IPS DF 4.7 (cell line): ENCODE data around the gene TRIM40.
"Not testable (repeated sequence)": the region's sequence is repeated elsewhere in the genome, so short reads cannot be mapped to it uniquely, and the experiment has no call there.

Source experiments
- DNase-seq: peaks from one replicate; pipeline ENCODE4 v3.0.0-alpha.2; 2013; ENCODE audit warnings: low spot score; ENCODE audit errors: extremely low read depth

The TRIM40 gene

GRCh38 chr6:30113003-30113759 lies 22.8 kb upstream of the TRIM40 start, which contains the start of gene TRIM31:
TRIM31 (minus strand) TSS chr6:30113090; CDS start chr6:30112805, 285 bp downstream.
- no peak for DNase-seq

GRCh38 chr6:30113841-30114240 lies 22.1 kb upstream of the TRIM40 start:
- no peak for DNase-seq

DNA sequence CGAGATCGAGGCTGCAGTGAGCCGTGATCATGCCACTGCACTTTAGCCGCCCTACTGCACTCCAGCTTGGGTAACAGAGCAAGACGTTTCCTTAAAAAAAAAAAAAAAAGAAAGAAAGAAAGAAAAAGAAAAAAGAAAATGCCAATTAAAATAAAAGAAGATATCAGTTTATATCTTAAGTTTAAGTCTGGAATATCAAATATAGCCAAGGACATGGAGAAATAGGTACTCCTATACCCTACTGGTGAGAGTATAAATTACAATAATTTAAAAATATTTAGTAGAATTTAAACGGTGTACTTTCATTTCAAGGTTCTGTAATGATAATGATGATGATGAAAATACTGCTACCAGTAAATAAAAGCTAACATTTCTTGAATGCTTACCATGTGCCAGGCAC lies 19.2 kb upstream of the TRIM40 start:
- DNase-seq: no peak

DNA sequence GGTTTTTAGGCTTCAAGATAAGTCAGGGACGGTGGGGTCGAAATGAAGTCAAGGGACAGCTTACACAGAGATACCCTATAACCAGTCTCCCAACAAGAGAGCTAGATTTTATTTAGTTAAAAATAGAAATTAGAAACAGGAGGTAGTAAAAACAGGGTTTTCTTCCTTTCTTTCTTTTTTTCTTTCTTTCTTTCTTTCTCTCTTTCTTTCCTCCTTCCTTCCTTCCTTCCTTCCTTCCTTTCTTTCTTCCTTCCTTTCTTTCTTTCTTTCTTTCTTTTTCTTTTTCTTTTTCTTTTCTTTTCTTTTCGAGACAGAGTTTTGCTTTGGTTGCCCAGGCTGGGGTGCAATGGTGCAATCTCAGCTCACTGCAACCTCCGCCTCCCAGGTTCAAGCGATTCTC lies 17.2 kb upstream of the TRIM40 start:
- DNase-seq: not testable (repeated sequence)

DNA sequence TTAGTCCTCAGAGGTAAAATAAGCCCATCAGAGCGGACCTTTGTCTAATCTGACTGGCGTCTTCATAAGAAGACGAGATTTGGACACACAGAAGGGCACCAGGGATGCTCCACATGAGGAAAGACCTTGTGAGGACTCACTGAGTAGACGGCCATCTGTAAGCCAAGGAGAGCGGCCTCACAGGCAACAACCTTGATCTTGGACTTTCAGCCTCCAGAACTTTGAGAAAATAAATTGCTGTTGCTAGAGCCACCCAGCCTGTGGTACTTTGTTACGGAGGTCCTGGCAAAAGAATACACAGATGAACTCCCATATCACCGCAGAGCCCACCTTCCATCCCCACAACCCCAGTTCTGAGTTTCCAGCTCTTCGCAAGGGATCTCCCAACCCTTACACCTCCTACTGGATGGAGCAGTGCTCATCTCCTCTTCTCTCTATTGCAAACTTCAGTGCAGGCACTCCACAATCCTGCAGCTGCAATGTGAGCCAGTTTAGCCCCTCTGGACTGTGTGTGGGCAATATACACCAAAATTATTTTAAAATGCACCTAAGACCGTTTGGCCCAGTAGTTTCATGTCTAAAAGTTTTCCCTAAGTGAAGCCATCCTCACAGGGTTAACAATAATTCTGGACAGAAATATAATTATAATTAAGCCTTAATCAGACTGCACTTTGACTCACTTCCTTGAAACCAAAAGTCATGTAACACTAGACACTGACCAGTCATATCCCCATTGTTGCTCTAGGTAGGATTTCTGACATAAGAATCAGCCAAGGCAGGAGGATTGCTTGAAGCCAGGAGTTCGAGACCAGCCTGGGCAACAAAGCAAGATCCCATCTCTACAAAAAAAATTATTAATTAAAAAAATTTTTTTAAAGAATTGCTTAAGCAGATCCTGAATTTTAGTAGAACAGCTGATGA lies 14.2 kb upstream of the TRIM40 start:
- no peak for DNase-seq

DNA sequence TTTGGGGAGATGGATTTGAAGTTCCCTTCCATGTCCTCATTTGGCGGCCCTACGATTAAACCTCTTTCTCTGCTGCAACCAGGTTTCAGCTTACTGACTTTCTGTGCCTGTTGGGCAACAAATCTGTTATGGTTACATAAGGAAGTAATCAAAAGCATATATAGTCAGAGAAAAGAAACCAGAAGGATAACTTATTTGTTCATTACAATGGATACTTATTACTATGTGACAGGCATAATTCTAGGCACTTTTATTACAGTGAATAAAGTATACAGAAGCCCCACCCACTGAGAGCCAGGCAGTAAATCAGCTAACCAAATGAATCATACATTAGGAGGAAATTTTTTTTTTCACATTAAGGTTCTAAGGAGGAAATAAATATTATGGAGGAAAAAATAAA lies 13.4 kb upstream of the TRIM40 start:
- DNase-seq: no peak

DNA sequence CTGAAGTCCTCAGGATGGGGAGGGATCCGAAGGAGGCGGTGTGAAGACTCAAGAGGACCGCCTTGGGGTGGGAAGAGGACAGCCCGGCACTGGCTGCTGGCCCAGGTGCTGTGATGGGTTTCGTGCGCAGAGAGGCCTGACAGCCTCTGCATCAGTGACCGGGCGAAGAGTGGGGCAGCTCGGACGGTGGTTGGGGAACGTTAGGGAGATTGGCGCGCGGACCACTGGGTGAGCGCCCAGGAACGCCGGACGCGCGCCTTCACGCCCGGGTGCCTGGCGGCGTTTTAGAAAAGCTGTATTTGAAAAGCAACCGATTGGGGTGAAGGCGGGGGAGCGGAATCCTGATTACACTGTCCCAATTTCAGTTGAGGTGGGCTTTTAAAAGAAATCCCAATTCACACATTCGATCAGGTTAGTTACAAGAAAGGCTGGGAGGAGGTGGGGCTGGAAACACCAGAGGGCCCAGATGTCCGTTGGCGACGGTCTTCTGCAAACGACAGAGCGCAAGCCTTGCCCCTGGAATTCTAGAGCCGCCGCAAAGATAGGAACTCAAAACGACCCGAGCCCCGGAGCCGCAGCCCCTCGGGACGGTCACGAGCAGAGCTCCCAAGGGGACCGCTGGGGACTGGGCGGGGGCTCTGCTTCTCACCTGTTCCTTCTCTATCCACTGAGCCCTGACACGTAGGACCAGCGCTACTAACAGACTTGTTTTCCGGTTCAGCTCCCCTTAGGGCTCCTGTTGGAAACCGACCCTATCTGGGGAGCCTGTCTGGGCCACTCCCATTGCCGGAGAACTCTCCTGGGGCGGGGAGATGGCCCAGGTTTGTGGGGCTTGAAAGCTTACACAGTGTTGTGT lies 8.5 kb upstream of the TRIM40 start:
- DNase-seq: no peak

- DNase-seq: no peak
Measured at GRCh38 chr6:30129265-30130178, 6.4 kb upstream of the TRIM40 start.

- no peak for DNase-seq
Measured at GRCh38 chr6:30130179-30130679, 5.7 kb upstream of the TRIM40 start.

- no peak for DNase-seq
Measured at GRCh38 chr6:30130887-30131862, 4.8 kb upstream of the TRIM40 start.

DNA sequence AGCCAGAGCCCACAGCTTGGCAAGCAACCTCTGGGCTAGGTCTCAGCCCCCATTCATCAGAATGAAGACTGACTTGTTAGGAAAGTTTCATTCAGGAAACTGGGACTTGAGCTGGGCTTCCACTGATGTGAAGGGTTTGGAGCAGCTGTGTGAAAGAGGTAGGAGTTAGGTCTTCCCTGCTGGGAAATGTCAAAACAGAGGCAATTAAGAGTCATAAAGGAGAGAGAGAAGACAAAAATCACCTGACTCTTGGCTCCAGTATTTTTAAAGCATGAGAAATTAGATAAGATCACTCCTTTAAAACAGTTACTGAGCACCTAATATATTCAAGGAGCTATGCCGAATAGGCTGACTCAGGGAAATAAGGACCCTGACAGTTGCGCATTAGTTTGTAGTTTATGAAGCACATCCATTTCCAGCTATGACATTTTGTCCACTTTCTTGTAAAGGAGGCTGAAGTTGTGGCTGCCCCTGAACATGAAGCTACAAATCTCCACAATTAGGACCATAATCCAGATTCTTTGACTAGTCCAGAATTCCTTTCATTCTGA lies 3.9 kb upstream of the TRIM40 start:
- no peak for DNase-seq

- DNase-seq: no peak
Measured at GRCh38 chr6:30135147-30135546, 793 bp upstream of the TRIM40 start.

- DNase-seq: no peak
Measured at GRCh38 chr6:30136570-30137286, 788 bp downstream of the TRIM40 start.

DNA sequence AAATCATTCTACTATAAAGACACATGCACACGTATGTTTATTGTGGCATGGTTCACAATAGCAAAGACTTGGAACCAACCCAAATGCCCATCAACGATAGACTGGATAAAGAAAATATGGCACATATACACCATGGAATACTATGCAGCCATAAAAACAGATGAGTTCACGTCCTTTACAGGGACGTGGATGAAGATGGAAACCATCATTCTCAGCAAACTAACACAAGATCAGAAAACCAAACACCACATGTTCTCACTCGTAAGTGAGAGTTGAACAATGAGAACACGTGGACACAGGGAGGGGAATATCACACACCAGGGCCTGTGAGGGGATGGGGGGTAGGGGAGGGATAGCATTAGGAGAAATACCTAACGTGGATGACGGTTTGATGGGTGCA lies 4.3 kb downstream of the TRIM40 start:
- DNase-seq: not testable (repeated sequence)

DNA sequence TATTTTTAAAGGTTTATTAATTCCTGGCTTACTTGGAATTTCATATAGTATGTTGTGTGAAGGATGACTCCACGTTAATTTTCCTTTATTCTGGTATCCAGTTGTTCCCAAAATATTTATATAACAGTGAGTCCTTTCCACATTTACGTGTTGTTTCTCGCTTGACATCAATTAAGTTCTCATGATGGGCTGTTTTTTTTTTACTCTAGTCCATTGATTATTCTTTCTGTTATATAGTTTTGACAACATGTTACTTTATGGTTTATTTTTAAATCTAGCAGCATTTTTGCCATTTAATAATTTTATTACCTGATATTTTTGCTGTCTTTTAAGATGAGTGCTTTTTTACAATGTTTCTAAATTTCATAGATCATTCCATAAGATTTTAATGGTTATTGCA lies 6.7 kb downstream of the TRIM40 start:
- no peak for DNase-seq

- no peak for DNase-seq
Measured at GRCh38 chr6:30143780-30144179, 7.8 kb downstream of the TRIM40 start.

- no peak for DNase-seq
Measured at GRCh38 chr6:30144811-30145210, 8.9 kb downstream of the TRIM40 start.

DNA sequence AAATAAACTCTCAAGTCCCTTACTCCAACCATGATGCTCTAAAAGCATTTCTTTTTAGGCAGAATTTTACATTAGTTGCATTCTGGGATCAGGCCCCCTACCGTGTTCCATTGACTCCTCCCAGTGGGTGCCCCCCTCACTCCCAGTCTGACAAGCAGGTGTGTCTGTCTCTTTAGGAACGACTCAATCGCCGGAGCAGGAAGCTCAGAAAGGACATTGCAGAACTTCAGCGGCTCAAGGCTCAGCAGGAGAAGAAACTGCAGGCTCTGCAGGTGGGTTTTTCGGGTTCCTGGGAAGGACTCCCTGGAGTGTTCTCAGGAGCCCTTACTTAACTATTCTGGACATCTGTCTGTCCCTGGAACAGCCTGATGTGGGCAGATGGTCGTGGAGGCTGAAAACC lies 9.9 kb downstream of the TRIM40 start:
- DNase-seq: no peak
